ENCODE results near the gene ODAD4. TPM values are rescaled to one million over a fixed set of nuclear protein-coding genes. Genes with fewer than 3 reads are reported as not detected.

ODAD4 gene
- total RNA-seq, 2 experiments from 2014 or later = 1.1 to 1.3 TPM

GRCh38 chr17:41918314-41919164, 11.9 kb upstream of the ODAD4 start, which contains the start of gene ACLY:
Gene ACLY, minus strand, starts transcription at chr17:41918951. Its CDS starts 5,078 bp downstream, at chr17:41913873.
- DNase-seq (ENCODE audit: low spot score) = peak; percentile 97
- Histone ChIP-seq H3K79me2 (ENCODE audit: insufficient read depth, low read depth, low read length) (peaks cover 47% of the 10 kb centered on the region), H3K36me3 (ENCODE audit: insufficient read depth, low read length) (peaks cover 29% of the 10 kb centered on the region), H3K9me2 (ENCODE audit: insufficient read depth, low read length) (no peaks in the 10 kb centered on the region), H3K4me2 (ENCODE audit: low read length) (peak within 1 kb of the TSS; percentile 91), H3K4me1 (ENCODE audit: insufficient read depth, low read length, poor library complexity, severe bottlenecking) (peaks cover 37% of the 10 kb centered on the region), H3K27ac (ENCODE audit: low read depth, low read length, poor library complexity, severe bottlenecking) (peak within 1 kb of the TSS; percentile 59), H3K9me3 (ENCODE audit: low read length) (no peaks in the 10 kb centered on the region), H4K20me1 (ENCODE audit: insufficient read depth, low read length) (peaks cover 15% of the 10 kb centered on the region; the same call in 1 of the 2 replicates), H3K4me3 (ENCODE audit: low read depth, low read length, poor library complexity, severe bottlenecking) (peak within 1 kb of the TSS; percentile 83), H2AFZ (ENCODE audit: low read length) (peak within 1 kb of the TSS; percentile 72)
- ChIA-PET POLR2A (interaction anchor here (1.0 to 1.6 kb wide), 4 partner anchors 10 to 229 kb away, joined by 3 to 4 read pairs (median 4); partner anchors contain the start of gene ODAD4), CTCF (ENCODE audit: unreplicated experiment) (interaction anchor here (0.9 kb wide), 1 partner anchor 99 kb away, joined by 4 read pairs; the partner anchor contains the start of gene DNAJC7)
- no peak for TF ChIP-seq EZH2phosphoT487 (IDR thresholded peaks at IDR 0.05; ENCODE audit: borderline replicate concordance, low read depth, low read length)
- TF ChIP-seq, protein P1, sequence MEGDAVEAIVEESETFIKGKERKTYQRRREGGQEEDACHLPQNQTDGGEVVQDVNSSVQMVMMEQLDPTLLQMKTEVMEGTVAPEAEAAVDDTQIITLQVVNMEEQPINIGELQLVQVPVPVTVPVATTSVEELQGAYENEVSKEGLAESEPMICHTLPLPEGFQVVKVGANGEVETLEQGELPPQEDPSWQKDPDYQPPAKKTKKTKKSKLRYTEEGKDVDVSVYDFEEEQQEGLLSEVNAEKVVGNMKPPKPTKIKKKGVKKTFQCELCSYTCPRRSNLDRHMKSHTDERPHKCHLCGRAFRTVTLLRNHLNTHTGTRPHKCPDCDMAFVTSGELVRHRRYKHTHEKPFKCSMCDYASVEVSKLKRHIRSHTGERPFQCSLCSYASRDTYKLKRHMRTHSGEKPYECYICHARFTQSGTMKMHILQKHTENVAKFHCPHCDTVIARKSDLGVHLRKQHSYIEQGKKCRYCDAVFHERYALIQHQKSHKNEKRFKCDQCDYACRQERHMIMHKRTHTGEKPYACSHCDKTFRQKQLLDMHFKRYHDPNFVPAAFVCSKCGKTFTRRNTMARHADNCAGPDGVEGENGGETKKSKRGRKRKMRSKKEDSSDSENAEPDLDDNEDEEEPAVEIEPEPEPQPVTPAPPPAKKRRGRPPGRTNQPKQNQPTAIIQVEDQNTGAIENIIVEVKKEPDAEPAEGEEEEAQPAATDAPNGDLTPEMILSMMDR (conservative IDR thresholded peaks at IDR 0.05; ENCODE audit: low read length) = no peak
- intact Hi-C loops (cut with micrococcal nuclease; ENCODE audit: unreplicated experiment) = loop anchor here (5.0 kb wide), 1 partner anchor 44 kb away; no protein-coding TSS in a partner anchor
- BruUV-seq (replicated peaks) = no TSS peak

GRCh38 chr17:41919165-41919817, 11.1 kb upstream of the ODAD4 start:
- H3K36me3 ChIP-seq (ENCODE audit: insufficient read depth, low read length) = peaks cover 22% of the 10 kb centered on the region; the same call in 1 of the 2 replicates
- POLR2A ChIA-PET = interaction anchor here (1.5 to 1.6 kb wide), 2 partner anchors 9 to 13 kb away, joined by 4 read pairs; no protein-coding TSS in a partner anchor
- no peaks in the 10 kb centered on the region for H3K9me2 ChIP-seq (ENCODE audit: insufficient read depth, low read length)

More at GRCh38 chr17:41919165-41919817, 11.1 kb upstream of the ODAD4 start:
- Histone ChIP-seq H3K4me1 (ENCODE audit: insufficient read depth, low read length, poor library complexity, severe bottlenecking) (peaks cover 37% of the 10 kb centered on the region), H3K9me3 (ENCODE audit: low read length) (no peaks in the 10 kb centered on the region), H3K79me2 (ENCODE audit: insufficient read depth, low read depth, low read length) (peaks cover 44% of the 10 kb centered on the region), H2AFZ (ENCODE audit: low read length) (peak overlapping the region; percentile 72; the same call in 1 of the 2 replicates), H4K20me1 (ENCODE audit: insufficient read depth, low read length) (peaks cover 15% of the 10 kb centered on the region; the same call in 1 of the 2 replicates), H3K27ac (ENCODE audit: low read depth, low read length, poor library complexity, severe bottlenecking) (no peak overlapping the region), H3K4me2 (ENCODE audit: low read length) (peak overlapping the region; percentile 80), H3K4me3 (ENCODE audit: low read depth, low read length, poor library complexity, severe bottlenecking) (peak overlapping the region; percentile 83)
- intact Hi-C loops (cut with micrococcal nuclease; ENCODE audit: unreplicated experiment) = loop anchor here (5.0 kb wide), 1 partner anchor 43 kb away; no protein-coding TSS in a partner anchor
- CTCF ChIA-PET (ENCODE audit: unreplicated experiment) = no interaction called here
- DNase-seq (ENCODE audit: low spot score) = no peak
- TF ChIP-seq, protein P1 (conservative IDR thresholded peaks at IDR 0.05; ENCODE audit: low read length) = no peak
- no peak for TF ChIP-seq EZH2phosphoT487 (IDR thresholded peaks at IDR 0.05; ENCODE audit: borderline replicate concordance, low read depth, low read length)
- BruUV-seq (replicated peaks) = no TSS peak
